OCI-LY3 (cell line): ENCODE measurements around the gene ABTB2.

ENCODE experiments used
- H2AFZ ChIP-seq: fragments of 200-600, 300-600 bp; shearing (Covaris generic); 2 replicates; pipeline ENCODE4 v1.6.0; 2014; ENCODE audit warnings: antibody characterized with exemption, low read depth, low read length
- H3K27ac ChIP-seq: fragments of 200-600, 300-600 bp; sonication (generic); 2 replicates; pipeline ENCODE4 v1.5.1; 2014; ENCODE audit warnings: mild to moderate bottlenecking, low read length, moderate library complexity, mixed read lengths
- H3K27me3 ChIP-seq: fragments of 200-600, 300-600 bp; sonication (generic); 2 replicates; pipeline ENCODE4 v1.6.1; 2014; ENCODE audit warnings: low read depth, low read length, mixed read lengths
- H3K36me3 ChIP-seq: fragments of 200-600, 300-600 bp; sonication (generic); replicated peaks from 2 replicates; pipeline ENCODE3; 2014; ENCODE audit warnings: low read depth, low read length, mixed read lengths
- H3K4me1 ChIP-seq: fragments of 300-600, 200-600 bp; sonication (generic); 2 replicates; pipeline ENCODE4 v1.6.1; 2014; ENCODE audit warnings: low read length, mixed read lengths
- H3K4me2 ChIP-seq: fragments of 200-600, 300-600 bp; sonication (generic); 2 replicates; pipeline ENCODE4 v1.6.1; 2014; ENCODE audit warnings: low read length, mixed read lengths
- H3K4me3 ChIP-seq: fragments of 300-600, 200-600 bp; sonication (generic); 2 replicates; pipeline ENCODE4 v1.5.1; 2014; ENCODE audit warnings: antibody characterized with exemption, mild to moderate bottlenecking, low read length, moderate library complexity
- H3K79me2 ChIP-seq: fragments of 300-600, 200-600 bp; shearing (Covaris generic); 2 replicates; pipeline ENCODE4 v1.6.1; 2014; ENCODE audit warnings: mild to moderate bottlenecking, low read length, mixed read lengths
- H3K9ac ChIP-seq: fragments of 300-600, 200-600 bp; shearing (Covaris generic); 2 replicates; pipeline ENCODE4 v1.6.0; 2014; ENCODE audit warnings: mild to moderate bottlenecking, low read length, moderate library complexity
- H3K9me3 ChIP-seq: fragments of 200-600, 300-600 bp; shearing (Covaris generic); 2 replicates; pipeline ENCODE4 v1.6.1; 2014; ENCODE audit warnings: low read length, mixed read lengths; ENCODE audit not compliant: insufficient read depth
- H4K20me1 ChIP-seq: fragments of 200-600, 300-600 bp; sonication (generic); 2 replicates; pipeline ENCODE4 v1.6.1; 2016; ENCODE audit warnings: low read length, mixed read lengths; ENCODE audit not compliant: insufficient read depth
- EZH2phosphoT487 ChIP-seq: fragments of 200-600 bp; shearing (Covaris generic); IDR thresholded peaks from 2 replicates; pipeline ENCODE4 v1.6.1; 2018; ENCODE audit warnings: antibody characterized with exemption, mixed run types, low read depth
- TF ChIP-seq, protein P1 (sequence below): fragments of 200-600, 300-600 bp; sonication (generic); IDR thresholded peaks from 2 replicates; pipeline ENCODE4 v1.5.1; 2014; ENCODE audit warnings: antibody characterized with exemption, low read length, low read depth

ABTB2 gene

DNA sequence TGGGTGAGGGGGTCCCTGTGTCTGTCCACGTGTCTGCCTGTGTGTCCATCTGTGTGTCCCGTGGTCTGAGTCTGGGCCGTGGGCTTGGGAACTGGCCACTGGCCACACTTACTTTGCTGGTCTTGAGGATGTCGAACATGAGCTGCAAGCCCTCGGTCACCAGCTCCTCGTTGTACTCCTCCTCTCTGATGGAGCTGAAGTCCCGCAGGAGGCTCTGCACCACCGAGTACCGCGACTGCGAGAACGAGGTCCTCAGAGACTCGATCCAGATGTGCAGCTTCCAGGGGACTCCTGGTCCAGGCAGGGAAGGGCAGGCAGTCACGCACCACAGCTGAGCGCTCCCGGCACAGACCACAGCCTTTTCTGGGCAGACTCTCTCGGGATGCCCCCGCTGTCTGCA lies 197.0 kb downstream of the ABTB2 start:
- H3K9ac ChIP-seq: no peak overlapping the region
- peaks cover 6% of the 10 kb centered on the region for H3K36me3 ChIP-seq
- no peaks in the 10 kb centered on the region for H3K79me2 ChIP-seq
- no peaks in the 10 kb centered on the region for H3K9me3 ChIP-seq
- H3K27me3 ChIP-seq: no peaks in the 10 kb centered on the region
- H4K20me1 ChIP-seq: no peaks in the 10 kb centered on the region
- TF ChIP-seq, protein P1, sequence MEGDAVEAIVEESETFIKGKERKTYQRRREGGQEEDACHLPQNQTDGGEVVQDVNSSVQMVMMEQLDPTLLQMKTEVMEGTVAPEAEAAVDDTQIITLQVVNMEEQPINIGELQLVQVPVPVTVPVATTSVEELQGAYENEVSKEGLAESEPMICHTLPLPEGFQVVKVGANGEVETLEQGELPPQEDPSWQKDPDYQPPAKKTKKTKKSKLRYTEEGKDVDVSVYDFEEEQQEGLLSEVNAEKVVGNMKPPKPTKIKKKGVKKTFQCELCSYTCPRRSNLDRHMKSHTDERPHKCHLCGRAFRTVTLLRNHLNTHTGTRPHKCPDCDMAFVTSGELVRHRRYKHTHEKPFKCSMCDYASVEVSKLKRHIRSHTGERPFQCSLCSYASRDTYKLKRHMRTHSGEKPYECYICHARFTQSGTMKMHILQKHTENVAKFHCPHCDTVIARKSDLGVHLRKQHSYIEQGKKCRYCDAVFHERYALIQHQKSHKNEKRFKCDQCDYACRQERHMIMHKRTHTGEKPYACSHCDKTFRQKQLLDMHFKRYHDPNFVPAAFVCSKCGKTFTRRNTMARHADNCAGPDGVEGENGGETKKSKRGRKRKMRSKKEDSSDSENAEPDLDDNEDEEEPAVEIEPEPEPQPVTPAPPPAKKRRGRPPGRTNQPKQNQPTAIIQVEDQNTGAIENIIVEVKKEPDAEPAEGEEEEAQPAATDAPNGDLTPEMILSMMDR: no peak
- TF ChIP-seq EZH2phosphoT487: no peak
- no peaks in the 10 kb centered on the region for H3K4me1 ChIP-seq
- H3K4me2 ChIP-seq: no peak overlapping the region
- no peak overlapping the region for H2AFZ ChIP-seq
- no peak overlapping the region for H3K27ac ChIP-seq
- H3K4me3 ChIP-seq: no peak overlapping the region

DNA sequence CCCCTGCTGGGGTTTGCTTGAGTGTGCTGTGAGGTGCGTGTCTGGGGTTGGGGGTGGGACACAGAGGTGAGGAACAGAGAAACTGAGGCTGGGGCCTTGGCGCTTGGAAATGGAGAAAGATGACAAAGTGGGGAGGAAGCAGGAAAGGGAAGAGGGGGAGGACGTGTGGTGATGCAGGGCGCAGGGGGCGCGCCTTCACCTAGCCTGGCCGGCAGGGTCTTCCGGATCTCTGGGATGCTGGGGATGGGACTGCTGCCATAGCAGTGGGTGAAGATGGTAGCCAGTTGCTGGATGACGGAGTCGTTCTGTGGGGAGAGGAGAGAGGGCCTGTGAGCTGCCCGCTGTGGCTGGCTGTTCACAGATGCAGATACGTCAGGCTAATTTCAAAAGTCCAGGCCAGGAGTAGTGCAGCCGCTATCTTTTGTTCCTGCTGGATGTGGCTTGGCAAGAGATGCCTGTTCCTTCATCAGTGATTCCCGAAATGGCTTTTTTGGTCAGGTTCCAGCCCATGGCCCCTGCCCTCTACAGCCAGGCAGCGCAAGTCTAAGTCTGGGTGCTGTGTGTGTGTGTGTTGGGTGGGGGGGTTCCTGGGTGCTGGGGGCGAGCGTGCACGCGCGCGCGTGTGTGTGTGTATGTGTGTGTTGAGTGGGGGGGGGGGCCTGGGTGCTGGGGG lies 197.6 kb downstream of the ABTB2 start:
- H3K36me3 ChIP-seq: peaks cover 12% of the 10 kb centered on the region
- H4K20me1 ChIP-seq: no peaks in the 10 kb centered on the region
- no peak overlapping the region for H3K9ac ChIP-seq
- H3K4me3 ChIP-seq: no peak overlapping the region
- no peaks in the 10 kb centered on the region for H3K9me3 ChIP-seq
- H3K79me2 ChIP-seq: no peaks in the 10 kb centered on the region
- peaks cover under 1% of the 10 kb centered on the region for H3K4me1 ChIP-seq
- H3K27me3 ChIP-seq: no peaks in the 10 kb centered on the region
- H3K4me2 ChIP-seq: no peak overlapping the region
- TF ChIP-seq, protein P1: no peak
- no peak for TF ChIP-seq EZH2phosphoT487
- no peak overlapping the region for H3K27ac ChIP-seq
- no peak overlapping the region for H2AFZ ChIP-seq

GRCh38 chr11:34158661-34159060 lies 199.1 kb downstream of the ABTB2 start:
- Histone ChIP-seq H3K27me3 (no peaks in the 10 kb centered on the region), H3K4me3 (no peak overlapping the region), H2AFZ (no peak overlapping the region), H3K36me3 (peaks cover 20% of the 10 kb centered on the region), H3K4me1 (peaks cover 16% of the 10 kb centered on the region), H3K9me3 (no peaks in the 10 kb centered on the region), H3K79me2 (peaks cover 5% of the 10 kb centered on the region; the same call in 1 of the 2 replicates), H3K27ac (no peak overlapping the region), H4K20me1 (no peaks in the 10 kb centered on the region), H3K9ac (no peak overlapping the region), H3K4me2 (no peak overlapping the region)
- TF ChIP-seq, protein P1: no peak
- TF ChIP-seq EZH2phosphoT487: no peak

GRCh38 chr11:34157163-34157562 lies 200.6 kb downstream of the ABTB2 start:
- H3K4me2 ChIP-seq: no peak overlapping the region
- H3K27ac ChIP-seq: no peak overlapping the region
- H3K36me3 ChIP-seq: peaks cover 24% of the 10 kb centered on the region
- no peaks in the 10 kb centered on the region for H3K9me3 ChIP-seq
- H3K4me3 ChIP-seq: no peak overlapping the region
- H3K9ac ChIP-seq: no peak overlapping the region
- peaks cover 27% of the 10 kb centered on the region for H3K4me1 ChIP-seq
- TF ChIP-seq EZH2phosphoT487: no peak
- TF ChIP-seq, protein P1: no peak
- no peak overlapping the region for H2AFZ ChIP-seq
- no peaks in the 10 kb centered on the region for H4K20me1 ChIP-seq
- no peaks in the 10 kb centered on the region for H3K27me3 ChIP-seq
- H3K79me2 ChIP-seq: peaks cover 6% of the 10 kb centered on the region; the same call in 1 of the 2 replicates
